HG02678 (cell line): ENCODE measurements around the gene PRKRIP1.
"Not testable (repeated sequence)": the region's sequence is repeated elsewhere in the genome, so short reads cannot be mapped to it uniquely, and the experiment has no call there.

Source experiments
- ATAC-seq: cut with Tn5 transposase; IDR thresholded peaks from one replicate; pipeline ENCODE4 v1.9.1; 2021; ENCODE audit warnings: mild to moderate bottlenecking, moderate library complexity; ENCODE audit not compliant: unreplicated experiment

The PRKRIP1 gene

DNA sequence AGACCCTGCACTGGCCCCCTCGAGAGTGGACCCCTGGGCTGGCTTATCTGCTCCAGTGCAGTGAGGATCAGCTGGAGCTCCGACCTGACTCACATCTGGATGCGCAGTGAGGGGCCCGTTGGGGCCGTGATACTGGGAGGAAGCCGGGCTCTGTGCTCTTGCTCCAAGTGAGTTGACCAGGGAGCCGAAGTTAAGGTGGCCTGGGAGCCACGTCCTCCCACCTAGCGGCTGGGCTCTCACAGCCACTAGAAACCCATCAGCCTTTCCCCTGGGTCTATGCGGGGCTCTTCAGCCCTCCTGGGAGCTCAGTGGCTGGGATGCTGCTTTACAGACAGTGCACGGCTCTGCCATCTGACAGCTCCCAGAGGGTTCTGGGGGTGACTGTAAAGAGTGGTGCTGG, 59.4 kb downstream of the PRKRIP1 start:
- ATAC-seq = no peak

DNA sequence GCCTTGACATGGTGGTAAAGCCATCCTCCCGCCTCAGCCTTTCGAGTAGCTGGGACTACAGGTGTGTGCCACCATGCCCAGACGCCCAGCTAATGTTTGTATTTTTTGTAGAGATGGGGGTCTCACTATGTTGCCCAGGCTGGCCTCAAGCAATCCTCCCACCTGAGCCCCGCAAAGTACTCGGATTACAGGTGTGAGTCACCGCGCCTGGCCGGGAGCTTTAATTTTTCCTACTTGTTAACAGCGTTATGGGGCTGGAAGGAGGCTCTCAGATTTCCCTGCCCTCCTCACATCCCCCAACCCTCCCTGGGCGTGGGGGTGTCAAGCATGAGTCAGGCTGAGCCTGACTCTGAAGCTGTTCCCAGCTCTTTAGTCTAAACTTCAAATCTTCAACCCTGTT, 60.2 kb downstream of the PRKRIP1 start:
- ATAC-seq = no peak

DNA sequence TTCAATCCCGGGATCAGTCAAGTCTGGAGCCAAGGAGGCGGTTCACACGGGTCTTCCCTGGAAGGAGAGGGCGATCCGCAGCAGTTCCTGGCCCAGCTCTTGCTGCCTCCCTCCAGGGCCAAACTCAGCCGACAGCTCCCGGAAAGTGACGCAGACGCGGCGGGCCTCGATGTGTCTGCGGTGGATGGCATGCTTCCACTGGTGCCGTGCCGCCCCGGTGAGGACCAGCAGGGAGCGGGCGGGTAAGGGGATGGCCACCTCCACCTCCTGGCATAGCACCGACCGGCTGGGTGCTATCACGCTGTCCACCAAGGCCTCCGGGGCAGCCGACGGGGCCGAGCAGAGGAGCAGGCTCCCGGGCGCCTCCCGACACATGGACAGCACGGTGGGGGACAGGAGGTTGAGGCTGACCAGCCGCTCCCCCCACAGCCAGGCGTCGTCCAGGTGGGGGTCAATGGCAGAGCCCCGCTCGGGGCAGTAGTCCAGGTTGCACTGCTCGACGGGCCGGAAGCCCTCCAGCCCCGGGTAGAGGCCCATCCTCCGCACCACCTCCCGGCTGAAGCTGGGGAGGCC, 61.3 kb downstream of the PRKRIP1 start:
- no peak for ATAC-seq

DNA sequence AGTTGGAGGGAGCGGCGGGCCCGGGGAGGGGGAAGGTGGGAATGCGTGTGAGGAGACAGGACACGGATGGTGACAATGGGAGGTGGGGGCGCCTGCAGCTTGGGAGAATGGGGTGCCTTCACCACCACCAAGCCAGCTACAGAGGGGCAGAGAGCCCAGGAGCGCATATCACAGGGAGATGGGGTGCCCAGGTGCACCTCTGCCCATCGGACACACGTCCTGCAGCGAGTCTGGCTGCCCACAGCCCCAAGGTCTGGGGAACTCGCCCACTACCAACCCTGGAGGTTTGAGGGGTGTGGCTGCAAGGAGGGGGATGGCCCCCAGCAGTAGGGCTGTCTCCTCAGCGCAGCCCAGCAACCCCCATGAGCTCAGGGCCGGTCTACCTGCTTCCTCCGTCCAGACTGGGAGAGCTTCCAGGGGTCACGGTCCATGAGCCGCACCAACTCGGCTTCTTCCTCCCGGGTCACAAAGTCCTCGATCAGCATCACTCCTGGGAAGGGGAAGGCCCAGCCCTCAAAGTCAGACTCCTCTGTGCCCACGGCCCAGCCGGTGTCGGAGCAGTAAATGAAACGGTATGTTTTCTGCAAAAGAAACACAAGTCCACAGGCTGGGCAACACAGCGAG, 63.2 kb downstream of the PRKRIP1 start:
- ATAC-seq = no peak

DNA sequence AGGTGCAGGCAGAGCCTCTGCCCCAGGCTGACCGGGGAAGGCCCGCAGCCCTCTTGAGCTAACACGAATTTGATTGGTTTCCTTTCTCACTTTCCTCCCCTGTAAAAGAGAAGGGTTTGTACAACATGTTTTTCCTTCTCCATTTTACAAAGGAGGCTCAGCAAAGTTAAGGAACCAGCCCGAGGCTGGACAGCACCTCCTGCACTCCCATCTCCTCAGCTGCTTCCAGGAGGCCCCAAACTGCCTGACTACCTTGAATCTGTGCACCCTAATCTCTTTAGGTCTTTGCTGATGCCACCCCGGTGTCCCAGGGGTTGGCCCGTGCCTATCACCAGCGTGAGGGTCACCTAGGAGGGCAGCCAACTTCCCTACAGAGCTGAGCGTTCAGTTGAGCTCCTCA, 64.3 kb downstream of the PRKRIP1 start:
- no peak for ATAC-seq

DNA sequence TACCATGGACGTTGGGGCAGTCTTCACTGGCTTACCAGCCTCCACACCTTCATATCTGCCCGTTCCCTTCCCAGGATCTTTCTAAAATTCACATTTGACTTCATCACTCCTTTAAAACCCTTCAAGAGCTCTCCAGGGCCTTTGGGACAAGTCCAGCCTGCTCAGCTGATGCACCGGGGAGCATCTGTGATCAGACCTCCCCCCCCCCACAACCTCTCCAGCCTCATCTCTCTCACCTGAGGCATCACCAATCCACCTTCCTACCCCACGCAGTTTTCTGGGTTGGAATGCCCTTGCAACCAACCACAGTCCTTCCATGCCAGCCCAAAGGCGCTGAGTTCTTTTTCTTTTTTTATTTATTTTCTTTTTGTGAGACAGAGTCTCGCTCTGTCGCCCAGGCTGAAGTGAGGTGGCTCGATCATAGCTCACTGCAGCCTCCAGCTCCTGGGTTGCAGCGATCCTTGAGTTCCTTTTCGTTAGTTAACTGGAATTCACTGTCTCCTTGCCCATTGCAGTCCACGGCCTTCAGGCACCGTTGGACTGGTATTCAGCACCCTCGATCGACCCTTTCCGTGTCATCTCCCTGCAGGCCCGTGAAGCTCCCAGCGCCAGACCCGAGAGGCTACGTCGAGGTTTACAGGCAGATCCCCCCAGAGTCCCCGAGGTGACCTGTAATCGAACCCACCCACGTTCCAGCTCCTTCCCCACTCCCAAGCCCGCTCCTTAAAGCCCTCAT, 67.8 kb downstream of the PRKRIP1 start:
- peak; percentile 1 for ATAC-seq

DNA sequence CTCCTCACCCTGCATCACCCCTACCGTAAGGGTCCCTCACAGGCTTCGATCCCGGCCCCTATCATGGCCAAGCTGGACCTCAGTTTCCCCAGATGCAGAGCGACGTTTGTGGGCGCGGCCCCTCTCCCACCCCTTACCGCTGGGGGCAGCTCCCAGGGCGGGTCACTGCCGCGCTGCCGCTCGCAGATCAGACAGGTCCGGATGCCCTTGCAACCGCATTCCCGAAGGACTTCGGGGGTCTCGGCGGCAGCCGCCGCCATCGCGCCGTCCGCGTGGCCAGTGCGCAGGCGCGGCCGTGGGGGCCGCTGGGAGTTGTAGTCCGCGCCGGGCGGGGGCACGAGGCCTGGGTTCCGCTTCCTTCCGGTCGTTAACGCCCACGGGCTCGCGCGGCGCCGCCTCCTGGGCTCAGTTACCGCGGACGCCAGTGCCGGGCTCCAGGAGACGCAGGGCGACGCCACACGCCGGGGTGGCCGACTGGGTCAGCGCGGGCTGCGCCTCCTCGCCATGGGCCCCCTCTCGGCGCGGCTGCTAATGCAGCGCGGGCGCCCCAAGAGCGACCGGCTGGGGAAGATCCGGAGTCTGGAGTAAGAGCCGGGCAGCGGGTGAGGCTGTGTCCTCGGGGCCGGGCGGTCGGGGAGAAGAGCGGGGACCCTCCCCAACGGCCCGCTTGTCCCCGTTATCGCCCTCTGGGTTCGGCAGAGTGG, 68.6 kb downstream of the PRKRIP1 start, which contains the start of the genes ALKBH4 and LRWD1:
TSS of gene ALKBH4 (minus strand) at position 287 of the 704 bp plus-strand sequence. CDS start at position 260, 27 bp downstream.
TSS of gene LRWD1 (plus strand) at position 408 of the 704 bp plus-strand sequence. CDS start at position 505, 97 bp downstream.
- ATAC-seq = peak; percentile 95

DNA sequence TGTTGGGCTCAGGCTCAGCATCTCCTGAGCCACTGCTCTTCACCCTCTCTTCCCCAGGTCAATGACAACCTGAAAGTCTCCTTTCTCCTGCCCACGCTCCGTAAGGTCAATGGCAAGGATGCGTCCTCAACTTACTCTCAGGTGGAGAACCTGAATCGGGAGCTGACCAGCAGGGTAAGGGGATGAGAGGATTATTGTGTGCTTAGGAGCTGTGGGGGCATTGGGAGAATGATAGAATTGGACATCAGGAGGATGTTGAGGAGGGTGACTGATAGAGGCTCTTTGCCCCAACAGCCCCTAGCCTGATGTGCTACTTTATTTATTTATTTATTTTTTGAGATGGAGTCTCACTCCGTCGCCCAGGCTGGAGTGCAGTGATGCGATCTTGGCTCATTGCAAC, 69.9 kb downstream of the PRKRIP1 start:
- no peak for ATAC-seq

DNA sequence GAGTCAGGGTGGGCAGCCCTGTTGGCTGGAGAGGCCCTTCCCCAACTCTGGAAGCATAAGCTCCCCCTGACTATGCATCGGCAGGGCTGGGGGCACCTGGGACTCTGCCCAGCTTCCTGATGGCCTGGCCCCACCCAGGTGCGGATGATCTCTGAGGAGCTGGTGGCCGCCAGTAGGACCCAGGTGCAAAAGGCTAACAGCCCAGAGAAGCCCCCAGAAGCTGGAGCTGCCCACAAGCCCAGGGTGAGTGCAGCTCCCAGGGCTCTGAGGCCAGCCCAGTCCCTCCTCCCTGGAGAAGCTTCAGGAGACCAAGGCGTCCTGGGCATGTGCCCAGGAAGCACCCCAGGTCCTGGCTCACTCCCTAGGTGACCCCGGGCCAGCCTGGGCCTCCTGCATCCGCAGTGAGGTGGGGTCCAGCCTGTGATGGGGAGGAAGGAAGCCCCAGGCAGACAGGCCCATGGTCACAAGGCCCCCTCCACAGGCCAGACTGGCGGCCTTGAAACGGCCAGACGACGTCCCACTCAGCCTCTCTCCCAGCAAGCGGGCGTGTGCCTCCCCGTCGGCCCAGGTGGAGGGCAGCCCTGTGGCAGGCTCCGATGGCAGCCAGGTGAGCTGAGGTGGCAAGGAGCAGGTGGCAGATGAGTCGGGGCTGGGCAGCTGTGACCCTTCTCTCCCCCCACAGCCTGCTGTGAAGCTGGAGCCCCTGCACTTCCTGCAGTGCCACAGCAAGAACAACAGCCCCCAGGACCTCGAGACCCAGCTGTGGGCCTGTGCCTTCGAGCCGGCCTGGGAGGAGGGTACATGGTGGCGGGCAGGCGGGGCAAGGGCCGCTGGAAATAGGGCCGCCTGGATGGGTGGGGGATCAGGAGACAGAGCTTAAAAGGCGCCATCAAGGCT, 71.7 kb downstream of the PRKRIP1 start:
- no peak for ATAC-seq

DNA sequence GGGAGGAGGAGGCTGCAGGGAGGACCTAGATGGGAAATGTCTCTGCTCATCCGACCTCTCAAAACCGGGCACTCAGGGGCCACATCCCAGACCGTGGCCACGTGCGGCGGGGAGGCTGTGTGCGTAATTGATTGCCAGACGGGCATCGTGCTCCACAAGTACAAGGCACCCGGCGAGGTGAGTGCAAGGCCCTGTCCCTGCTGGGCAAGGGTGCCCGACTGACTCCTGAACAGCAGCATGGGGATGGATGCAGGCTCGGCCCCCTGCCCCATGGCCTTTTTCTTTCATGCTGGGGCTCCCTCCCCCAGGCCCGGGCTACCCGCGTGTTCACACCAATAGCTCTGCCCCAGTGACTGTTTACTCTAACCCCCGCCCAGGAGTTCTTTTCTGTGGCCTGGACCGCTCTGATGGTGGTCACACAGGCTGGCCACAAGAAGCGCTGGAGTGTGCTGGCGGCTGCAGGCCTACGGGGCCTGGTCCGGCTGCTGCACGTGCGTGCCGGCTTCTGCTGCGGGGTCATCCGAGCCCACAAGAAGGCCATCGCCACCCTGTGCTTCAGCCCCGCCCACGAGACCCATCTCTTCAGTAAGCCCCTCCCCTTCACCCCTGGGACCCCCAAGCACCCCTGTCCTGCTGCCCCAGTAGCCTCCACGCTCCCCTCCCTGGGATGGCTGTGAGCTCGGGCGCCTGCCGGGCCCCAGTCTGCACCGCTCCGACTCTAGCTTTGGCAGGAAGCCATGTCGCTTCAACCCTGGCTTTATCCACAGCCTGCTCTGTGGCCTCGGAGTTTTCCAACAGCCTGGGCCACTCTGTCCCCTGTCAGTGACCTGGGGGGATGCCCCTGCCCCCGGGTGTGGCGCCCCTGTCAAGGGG, 72.6 kb downstream of the PRKRIP1 start:
- ATAC-seq = no peak

DNA sequence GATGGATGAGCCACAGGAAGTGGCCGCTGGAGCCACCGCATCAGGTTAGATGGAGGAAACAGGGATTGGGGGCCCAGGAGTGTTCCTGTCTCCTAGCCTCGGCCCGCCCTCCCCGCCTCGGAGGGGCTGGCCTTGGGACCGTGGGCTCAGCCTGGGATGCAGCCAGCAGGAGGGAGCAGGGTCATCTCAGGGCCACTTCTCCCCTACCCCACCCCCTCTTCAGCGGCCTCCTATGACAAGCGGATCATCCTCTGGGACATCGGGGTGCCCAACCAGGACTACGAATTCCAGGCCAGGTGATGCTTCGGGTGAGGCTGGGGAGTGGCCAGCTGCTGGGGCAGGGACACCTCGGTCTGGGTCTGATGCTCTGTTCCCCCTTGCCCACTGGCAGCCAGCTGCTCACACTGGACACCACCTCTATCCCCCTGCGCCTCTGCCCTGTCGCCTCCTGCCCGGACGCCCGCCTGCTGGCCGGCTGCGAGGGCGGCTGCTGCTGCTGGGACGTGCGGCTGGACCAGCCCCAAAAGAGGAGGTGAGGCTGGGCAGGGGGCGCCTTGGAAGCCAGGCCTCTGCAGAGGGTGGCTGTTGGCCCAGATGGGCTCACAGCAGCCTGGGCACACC, 73.3 kb downstream of the PRKRIP1 start:
- ATAC-seq = no peak

DNA sequence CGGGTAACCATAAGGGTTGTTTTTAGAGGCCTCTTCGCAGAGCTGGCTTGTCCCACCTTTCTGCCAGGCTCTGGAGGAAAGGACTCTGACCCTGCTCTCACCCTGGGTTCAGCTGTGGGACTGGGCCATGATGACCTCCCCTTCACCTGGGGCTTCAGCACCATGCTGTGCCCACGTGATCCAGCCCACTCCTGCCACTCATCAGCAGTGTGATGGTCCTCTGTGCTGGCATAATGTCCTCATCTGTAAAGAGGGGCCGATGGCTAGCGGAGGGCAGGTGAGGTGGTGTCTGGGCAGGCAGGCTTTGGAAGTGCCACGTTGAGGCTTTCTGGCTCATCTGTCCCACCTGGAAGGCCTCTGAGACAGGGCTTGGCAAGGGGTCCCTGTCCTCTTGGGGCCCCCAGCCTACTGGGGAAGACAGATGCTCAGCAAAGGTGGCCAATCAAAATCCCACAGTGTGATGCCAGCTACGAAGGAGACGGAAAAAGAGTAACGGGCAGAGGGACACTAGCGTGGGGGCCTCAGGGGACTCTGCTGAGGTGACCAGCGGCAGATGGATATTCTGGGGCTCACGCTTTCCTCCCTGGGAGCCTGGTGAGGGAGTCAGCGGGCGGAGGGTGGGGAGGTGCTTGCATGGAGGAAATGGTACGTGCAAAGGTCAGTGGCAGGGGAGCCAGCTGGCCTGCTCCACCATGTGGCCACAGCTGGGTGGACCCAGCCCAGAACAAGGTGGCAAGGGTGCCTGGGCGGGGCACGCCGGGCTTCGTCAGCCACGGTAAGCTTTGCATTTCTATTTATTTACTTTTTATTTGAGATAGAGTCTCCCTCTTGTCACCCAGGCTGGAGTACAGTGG, 74.0 kb downstream of the PRKRIP1 start:
- ATAC-seq = no peak

DNA sequence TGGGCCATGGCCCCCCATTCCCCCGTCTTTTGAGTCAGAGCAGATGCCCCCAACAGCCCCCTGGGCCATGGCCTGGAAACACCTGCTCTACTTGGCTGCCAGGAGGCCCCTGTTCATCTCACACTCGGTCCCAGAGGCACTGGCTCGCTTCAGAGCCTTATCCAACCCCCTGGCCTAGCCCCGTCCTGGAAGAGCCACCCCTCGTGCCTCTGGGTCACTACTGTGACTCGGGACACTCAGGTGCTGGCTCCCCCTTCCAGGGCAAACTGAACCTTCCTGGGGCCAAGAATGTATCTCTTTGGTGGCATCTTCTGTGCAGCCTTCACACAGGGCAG, 75.6 kb downstream of the PRKRIP1 start:
- ATAC-seq = no peak

DNA sequence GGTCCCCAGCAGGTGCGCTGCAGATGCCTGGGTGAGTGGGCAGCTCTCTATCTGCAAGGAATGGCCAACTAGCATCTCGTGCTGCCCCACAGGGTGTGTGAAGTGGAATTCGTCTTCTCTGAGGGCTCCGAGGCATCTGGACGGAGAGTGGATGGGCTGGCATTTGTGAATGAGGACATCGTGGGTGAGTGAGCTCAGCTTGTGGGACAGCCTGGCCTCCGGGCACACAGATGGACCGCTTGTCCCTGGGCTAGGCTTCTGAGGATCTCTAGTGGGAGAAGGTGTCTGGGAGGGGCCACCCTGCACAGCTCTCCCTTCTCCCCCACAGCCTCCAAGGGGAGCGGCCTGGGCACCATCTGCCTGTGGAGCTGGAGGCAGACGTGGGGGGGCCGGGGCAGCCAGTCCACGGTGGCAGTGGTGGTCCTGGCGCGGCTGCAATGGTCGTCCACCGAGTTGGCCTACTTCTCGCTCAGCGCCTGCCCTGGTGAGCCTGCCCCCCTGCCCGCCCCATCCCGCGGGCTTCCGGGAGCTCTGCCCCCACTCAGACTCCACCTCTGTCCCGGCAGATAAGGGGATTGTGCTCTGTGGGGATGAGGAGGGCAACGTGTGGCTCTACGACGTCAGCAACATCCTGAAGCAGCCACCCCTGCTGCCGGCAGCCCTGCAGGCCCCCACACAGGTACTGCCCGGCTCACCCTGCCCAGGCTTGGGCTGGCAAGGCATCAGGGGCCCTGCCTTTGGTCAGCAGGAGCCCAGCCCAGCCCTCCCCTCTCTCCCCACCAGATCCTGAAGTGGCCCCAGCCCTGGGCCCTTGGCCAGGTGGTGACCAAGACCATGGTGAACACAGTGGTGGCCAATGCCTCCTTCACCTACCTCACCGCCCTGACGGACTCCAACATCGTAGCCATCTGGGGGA, 76.2 kb downstream of the PRKRIP1 start:
- ATAC-seq = no peak

DNA sequence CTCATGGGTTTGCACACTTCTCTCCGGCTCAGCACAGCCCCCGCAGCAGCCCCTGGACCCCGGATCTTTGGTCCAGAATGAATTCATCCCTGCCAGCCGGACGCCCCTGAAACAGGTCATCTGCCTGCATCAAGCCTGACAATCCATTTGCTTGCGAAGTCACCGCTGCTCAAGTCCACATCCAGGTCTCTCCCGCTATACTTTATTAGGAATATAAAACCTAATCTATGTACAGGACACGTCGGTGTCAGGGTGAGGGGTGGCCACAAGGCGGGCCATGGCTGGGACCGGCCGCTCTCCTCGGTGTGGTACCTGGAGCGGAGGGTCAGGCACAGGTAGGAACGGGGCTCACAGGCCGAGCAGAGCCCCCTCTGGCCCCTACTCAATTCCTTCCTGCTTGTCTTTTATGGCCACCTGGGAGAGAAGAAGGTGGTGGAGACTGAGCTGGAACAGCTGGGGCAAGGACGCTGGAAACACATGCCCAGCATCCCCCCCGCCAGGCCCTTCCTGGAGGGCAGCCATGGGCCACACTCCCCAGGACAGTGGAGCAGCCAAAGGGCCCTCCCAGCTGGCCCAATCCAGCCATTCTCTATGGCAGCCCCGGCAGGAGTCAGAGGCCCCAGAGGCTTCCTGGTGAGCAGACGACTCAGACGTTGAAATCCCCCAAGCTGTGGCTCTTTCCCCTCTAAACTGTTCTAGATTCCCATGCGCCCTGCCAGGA, 77.3 kb downstream of the PRKRIP1 start:
- no peak for ATAC-seq

DNA sequence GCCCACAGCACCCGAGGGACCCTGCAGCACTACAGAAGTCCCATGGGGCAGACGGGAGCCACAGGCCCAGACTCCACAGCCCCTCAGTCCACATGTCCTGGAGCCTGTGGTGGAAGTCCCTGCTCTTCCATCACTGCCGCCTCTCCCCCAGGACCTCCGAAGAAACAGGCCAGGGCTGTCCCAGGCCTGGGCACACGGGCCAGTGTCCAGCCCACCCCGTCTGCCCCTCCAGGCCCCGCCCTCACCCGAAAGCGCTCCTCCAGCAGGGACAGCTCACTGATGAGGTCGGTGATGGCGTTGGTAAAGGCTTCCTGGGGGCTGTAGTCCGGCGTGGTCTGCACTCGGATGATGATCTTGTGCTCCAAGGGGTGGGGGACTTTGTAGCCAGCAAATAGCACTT, 78.0 kb downstream of the PRKRIP1 start:
- not testable (repeated sequence) for ATAC-seq
